HG02623 (cell line): ENCODE data around the gene IDUA.
A peak's percentile ranks its signal among the peaks of the same experiment; 100 is the strongest.

Experiments used
- ATAC-seq: cut with Tn5 transposase; IDR thresholded peaks from one replicate; pipeline ENCODE4 v1.9.1; 2021; ENCODE audit warnings: moderate library complexity; ENCODE audit not compliant: unreplicated experiment

The IDUA gene

DNA sequence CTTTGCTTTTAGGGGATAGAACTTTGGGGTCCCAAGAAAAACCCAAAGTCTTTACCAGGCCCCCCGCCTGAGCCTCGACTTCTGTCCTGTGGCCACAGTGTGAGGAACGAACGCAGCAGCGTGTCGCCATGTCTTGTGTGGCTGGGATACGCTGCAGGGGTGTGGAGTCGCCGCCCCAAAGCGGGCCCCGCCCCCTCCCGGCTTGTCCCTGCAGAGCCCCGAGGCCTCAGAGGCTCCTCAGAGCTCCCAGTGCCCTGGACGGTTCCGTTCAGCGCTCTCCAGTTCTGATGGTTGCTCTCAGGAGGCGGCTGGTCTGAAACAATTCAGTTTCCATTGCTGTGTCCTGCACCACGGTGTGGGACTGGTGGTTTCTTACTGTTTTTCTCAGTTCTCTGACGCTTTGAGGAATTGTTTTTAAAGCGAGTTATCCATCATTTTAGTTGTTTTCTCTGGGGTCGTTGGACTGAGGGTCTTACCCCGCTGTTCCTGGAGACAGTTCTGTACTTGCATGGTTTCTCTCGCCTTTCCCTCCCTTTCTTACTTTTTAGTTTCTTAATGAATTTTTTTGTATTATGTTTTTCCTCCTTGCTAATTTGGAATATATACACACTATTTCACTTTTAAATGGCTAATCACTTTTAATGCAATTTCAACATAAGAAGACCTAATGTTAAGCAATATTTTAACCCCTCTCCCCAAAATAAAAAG, 1.6 kb upstream of the IDUA start:
- no peak for ATAC-seq

- ATAC-seq, result peak; percentile 11
These were observed 391 bp upstream of the IDUA start for GRCh38 chr4:986428-986878.

- ATAC-seq, result no peak
These were observed 1.0 kb downstream of the IDUA start for GRCh38 chr4:987624-988513.

GRCh38 chr4:988726-989721, 2.2 kb downstream of the IDUA start:
- ATAC-seq, result no peak

DNA sequence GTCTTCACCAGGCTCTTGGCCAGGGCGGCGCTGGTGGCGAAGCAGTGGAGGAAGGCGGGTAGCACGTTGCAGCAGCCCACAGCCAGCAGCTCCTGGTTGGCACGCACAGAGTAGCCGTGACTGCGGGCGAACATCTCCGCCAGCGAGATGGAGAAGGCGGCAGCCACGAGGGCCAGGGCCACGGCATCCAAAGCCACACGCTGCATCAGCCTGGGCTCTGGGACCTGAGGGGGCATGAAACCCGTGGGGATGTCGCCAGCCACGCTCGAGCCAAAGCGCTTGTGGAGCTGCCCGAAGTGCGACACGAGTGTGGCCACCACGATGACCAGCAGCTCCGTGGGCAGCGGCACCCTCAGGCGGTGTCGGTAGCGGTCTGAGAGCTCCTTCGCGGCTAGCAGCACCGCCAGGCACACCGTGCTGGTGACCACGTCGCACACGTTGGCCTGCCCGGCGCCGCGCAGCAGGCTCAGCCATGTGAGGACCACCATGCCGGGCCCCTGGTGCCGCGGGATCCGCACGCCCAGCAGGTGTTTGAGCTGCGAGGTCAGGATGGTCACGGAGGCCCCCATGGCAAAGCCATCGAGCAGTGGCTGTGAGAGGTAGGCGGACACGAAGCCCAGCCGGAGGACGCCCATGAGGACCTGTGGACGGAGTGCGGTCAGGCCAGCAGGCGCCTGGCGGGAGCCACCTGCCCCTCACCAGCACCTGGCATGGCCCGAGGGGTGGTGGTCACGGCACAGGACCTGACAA, 3.1 kb downstream of the IDUA start:
- ATAC-seq, result no peak

- ATAC-seq, result no peak
These were observed 4.0 kb downstream of the IDUA start for GRCh38 chr4:990746-991367.

DNA sequence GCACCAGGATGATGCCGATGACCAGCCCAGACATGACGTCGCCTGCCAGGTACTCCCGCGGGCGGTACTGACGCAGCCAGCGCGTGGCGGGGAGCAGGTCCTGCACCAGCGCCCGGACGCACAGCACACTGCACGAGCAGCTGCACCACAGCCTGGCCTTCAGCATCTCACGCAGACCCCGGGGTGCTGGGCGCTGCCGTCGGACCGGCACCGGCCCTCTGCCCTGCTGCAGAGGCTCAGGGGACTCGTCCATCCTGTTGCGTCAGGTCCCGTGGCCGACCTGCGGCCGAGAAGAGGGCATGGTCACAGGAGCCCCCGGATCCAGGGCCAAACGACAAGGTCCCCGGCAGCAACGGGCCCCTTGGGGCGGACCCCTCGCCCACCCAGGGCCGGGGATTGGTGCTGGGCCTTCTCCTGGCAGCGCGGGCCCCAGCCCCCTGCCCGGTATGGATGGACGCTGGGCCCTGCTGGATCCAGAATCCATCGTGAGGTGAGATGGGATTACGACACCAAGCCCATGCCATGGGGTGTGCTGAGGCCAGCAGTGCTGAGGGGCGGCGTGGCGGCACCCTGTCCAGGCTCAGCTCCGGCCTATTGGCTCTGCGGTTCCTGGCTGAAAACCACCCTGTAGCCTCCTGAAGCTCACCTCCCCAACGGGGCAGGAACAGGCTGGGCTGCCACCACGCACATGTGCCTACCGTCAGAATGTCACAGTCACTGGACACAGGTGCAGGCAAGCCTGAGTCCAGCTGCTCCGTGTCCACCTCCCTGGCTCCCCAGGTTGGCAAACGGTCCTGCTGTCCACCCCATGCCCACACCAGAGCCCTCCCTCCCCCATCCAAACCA, 4.8 kb downstream of the IDUA start:
- ATAC-seq, result no peak

DNA sequence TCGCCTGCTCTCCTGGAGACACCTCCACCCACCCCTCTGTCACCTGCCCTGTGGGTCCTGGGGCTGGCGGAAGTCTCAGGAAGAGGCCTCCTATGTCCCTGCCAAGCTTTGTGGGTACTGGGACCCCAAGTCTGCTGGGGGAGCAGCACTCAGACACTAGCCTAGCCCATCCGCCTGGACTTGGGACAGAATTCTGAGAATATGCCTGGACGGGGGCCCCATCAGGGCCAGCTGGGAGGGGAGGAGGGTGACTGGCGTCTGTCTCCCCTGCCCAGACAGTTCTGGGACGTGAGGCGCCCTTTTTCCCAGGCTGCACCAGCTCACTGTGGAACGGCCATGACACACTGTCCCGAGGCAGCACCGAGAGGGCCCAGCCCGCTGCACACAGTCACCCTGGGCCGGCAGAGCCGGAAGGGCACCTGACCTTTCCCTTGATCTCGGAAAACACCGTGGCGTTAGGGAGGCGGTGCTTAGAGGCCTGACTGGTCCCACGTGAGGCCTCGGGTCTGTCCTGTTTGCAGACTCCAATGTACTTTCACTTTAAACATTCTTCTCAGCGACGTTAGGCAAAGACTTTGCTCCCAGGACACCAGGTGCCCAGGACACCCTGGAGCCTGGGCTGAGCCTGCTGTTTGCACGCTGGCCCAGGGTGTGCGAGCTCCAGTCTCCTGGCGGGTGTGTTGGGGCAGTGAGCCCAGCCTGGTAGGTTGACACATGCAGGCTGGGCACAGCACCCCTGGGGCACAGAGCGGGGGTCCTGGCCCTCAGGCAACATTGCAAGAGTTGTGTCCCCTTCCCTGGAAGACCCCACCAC, 5.7 kb downstream of the IDUA start:
- no peak for ATAC-seq

DNA sequence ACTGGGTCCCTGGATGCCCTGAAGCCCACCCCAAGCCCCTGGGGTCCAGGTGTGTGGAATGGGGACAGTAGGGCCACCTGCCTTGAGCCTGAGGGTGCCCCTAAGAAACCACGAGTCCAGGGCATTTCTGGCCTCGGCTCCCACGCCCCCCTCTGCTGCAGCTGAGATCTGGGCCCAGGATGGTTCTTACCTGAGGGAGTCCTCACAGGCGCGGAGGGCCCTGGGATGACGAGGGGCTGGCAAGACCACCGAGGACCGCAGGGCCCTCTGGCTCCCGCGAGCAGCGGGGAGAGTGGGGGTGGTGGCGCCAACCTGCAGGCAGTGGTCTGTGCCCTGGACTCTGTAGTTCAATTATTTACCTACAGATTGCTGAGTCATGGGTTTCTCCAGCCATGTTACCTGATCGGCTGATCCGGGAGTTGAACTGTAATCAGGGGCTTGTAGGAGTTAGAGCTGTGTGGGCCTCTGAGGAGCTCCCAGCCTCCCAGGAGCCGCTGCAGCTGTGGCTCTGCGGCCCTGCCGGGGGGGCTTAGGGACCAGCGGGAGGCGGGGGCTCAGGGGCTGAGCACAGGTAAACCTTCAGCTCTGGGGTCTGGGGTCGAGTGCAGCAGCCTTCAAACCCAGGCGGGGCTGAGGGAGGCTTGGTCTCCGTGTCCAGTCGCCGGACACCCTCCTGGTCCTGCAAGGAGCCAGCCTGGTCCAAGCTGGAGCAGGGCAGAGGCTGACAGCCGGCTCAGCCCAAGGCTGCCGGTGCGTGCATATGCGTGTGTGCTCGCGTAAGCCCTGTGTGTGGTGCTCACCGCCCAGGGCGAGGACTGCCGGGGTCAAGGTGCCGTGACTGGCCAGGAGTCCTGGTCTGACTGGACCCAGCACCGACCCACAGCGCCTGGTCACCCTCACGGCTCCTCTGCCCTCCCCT, 6.5 kb downstream of the IDUA start, which contains the start of gene SLC26A1:
SLC26A1 (minus strand) TSS at position 294 of the 919 bp plus-strand sequence. CDS start 1,701 bp downstream, outside the sequence.
- no peak for ATAC-seq

DNA sequence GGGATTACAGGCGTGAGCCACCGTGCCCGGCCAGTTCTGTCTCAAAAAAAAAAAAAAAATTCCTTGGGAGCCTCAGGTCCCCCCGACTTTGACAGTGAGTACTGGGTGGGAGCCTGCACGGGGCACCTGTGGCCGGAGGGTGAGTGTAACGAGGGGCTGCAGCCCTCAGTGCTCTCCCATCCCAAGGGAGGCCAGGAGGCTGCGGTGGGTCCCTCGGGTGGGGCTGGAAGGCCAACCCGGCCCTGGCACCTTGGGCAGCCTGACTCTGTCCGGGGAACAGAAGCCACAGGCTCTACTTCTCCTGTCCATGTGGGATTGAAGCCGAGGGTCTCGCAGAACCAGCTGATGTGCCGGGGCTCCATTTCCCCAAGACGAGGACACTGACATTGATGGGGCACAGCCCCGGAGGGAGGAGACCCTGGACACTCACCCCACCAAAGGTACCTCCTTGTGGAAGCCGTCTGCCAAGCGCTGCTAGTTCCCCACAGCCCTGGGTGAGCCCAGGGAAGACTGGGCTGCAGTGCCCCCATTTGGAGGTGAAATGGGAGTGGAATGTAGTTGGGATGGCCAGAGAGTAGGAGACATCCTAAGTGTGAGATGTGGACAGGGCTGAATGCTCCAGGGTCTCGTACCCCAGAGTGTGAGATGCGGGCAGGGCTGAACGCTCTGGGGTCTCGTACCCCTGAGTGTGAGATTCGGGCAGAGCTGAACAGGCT, 8.6 kb downstream of the IDUA start:
- no peak for ATAC-seq

DNA sequence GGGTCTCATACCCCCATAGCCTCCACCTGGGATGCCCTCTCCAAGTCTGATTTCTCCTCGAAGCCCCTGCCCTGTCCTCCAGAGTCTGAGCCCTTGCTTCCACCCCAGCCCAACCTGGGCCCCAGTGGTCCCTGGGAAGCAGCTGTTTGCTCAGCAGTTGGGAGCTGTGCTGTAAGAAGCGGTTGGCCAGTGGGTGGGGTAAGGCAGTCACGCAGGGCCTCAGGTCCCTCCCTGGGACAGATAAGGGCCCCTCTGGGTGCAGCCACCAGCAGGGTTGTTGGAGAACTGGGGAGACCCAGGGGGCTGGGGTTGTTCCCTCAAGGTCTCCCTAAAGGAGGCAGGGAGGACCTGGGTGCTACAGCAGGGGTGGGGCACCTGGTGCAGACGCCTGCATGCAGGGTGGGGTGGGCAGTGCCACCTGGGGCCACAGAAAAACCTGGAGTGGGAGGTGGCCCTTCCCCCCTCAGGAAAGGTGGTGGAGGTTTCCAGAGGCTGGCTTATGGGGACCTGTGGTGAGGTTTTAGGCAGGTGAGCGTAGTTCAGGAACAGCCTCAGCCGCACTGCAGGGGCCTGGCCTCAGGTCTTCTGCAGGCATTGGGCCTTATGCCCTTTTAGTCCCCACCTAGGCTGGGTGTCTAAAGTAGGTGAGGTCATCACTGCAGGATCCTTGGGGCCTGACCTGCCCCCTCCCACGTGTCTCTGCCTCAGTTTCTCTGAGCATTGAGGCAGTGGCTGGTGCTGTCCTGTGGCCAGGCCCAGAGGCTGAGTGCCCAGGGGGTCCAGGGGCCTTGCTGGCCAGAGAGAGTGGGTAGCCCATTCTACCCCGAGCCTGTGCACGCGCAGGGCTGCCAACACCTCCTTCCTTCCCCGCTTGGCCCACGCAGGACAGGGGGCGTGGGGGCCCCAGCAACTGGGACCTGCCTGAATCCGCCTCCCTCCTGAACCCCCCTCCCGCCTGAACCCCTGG, 9.5 kb downstream of the IDUA start:
- ATAC-seq, result no peak

GRCh38 chr4:996997-997374, 10.1 kb downstream of the IDUA start:
- no peak for ATAC-seq

- ATAC-seq, result no peak
These were observed 10.7 kb downstream of the IDUA start for GRCh38 chr4:997375-998071.

GRCh38 chr4:998096-998691, 11.3 kb downstream of the IDUA start:
- ATAC-seq, result no peak
